ENCODE results near the gene ZNF541.

GRCh38 chr19:47619763-47620162 is 46.8 kb upstream of the ZNF541 start:
- no peak for TF ChIP-seq CTCF (conservative IDR thresholded peaks at IDR 0.05)
- TF ChIP-seq EZH2 (IDR thresholded peaks at IDR 0.05; ENCODE audit: low read depth) = no peak
